ENCODE measurements around the gene COG3. TPM values are rescaled to one million over a fixed set of nuclear protein-coding genes. Genes with fewer than 3 reads are reported as not detected.

COG3 gene
- total and polyA plus RNA-seq, 2 experiments from 2014 or later: 19.9 to 36.1 TPM

GRCh38 chr13:45439781-45440462, 24.8 kb upstream of the COG3 start:
- 85% methylated on average over 3 of the region's 3 CpGs for WGBS (ENCODE audit: low lambda C conversion rate, missing lambda C conversion rate)
- TF ChIP-seq, protein P1, sequence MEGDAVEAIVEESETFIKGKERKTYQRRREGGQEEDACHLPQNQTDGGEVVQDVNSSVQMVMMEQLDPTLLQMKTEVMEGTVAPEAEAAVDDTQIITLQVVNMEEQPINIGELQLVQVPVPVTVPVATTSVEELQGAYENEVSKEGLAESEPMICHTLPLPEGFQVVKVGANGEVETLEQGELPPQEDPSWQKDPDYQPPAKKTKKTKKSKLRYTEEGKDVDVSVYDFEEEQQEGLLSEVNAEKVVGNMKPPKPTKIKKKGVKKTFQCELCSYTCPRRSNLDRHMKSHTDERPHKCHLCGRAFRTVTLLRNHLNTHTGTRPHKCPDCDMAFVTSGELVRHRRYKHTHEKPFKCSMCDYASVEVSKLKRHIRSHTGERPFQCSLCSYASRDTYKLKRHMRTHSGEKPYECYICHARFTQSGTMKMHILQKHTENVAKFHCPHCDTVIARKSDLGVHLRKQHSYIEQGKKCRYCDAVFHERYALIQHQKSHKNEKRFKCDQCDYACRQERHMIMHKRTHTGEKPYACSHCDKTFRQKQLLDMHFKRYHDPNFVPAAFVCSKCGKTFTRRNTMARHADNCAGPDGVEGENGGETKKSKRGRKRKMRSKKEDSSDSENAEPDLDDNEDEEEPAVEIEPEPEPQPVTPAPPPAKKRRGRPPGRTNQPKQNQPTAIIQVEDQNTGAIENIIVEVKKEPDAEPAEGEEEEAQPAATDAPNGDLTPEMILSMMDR (IDR thresholded peaks at IDR 0.05; ENCODE audit: poor library complexity): no peak
- Histone ChIP-seq H3K79me2 (no peaks in the 10 kb centered on the region), H3K4me3 (no peak overlapping the region), H3K4me1 (ENCODE audit: insufficient read depth) (no peaks in the 10 kb centered on the region), H2AFZ (no peak overlapping the region), H3K9me3 (ENCODE audit: low read depth) (no peaks in the 10 kb centered on the region), H3K27ac (no peak overlapping the region), H3K27me3 (no peaks in the 10 kb centered on the region), H3K4me2 (no peak overlapping the region), H4K20me1 (ENCODE audit: insufficient read depth, poor library complexity, severe bottlenecking) (no peaks in the 10 kb centered on the region), H3K36me3 (replicated peaks; ENCODE audit: insufficient read depth, low read depth) (no peaks in the 10 kb centered on the region), H3K9me2 (replicated peaks; ENCODE audit: insufficient read depth) (no peaks in the 10 kb centered on the region)
- no peak for DNase-seq (ENCODE audit: low spot score)

- H3K4me2 ChIP-seq: no peak overlapping the region
- no peaks in the 10 kb centered on the region for H4K20me1 ChIP-seq (ENCODE audit: insufficient read depth, poor library complexity, severe bottlenecking)
- no peaks in the 10 kb centered on the region for H3K9me3 ChIP-seq (ENCODE audit: low read depth)
- no peaks in the 10 kb centered on the region for H3K27me3 ChIP-seq
- H3K9me2 ChIP-seq (replicated peaks; ENCODE audit: insufficient read depth): no peaks in the 10 kb centered on the region
- TF ChIP-seq EZH2 (IDR thresholded peaks at IDR 0.05; ENCODE audit: borderline replicate concordance) (no peak), EZH2phosphoT487 (IDR thresholded peaks at IDR 0.05; ENCODE audit: low read depth, severe bottlenecking, unreplicated experiment) (no peak)
- TF ChIP-seq, protein P1 (IDR thresholded peaks at IDR 0.05; ENCODE audit: poor library complexity): peak; percentile 10
- no peaks in the 10 kb centered on the region for H3K4me1 ChIP-seq (ENCODE audit: insufficient read depth)
- no peak overlapping the region for H2AFZ ChIP-seq
- no peaks in the 10 kb centered on the region for H3K36me3 ChIP-seq (replicated peaks; ENCODE audit: insufficient read depth, low read depth)
- DNase-seq (ENCODE audit: low spot score): no peak
- no peaks in the 10 kb centered on the region for H3K79me2 ChIP-seq
- H3K4me3 ChIP-seq: no peak overlapping the region
- WGBS (ENCODE audit: low lambda C conversion rate, missing lambda C conversion rate): 60% methylated on average over 2 of the region's 2 CpGs
- peak overlapping the region; percentile 4 for H3K27ac ChIP-seq
Observed at GRCh38 chr13:45441633-45442032, 23.1 kb upstream of the COG3 start.

DNA sequence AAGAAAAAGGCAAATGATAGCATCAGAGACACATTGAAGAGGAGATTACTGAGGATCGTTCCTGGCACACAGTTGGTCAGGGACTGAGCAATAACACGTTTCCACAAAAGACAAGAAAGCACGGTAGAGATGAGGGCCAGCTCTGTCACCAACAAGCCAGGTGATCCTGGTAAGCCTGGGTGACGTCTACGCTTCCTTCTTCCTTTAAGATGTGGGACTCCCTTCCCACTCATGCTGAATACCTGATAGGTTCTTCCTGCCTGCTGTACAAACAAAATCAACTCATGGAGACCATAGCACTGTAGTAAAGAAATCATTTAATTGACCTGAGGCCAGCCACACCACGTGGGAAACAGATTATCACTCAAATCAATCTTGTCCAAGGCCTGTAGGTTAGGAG, 19.7 kb upstream of the COG3 start:
- Histone ChIP-seq H3K27ac (no peak overlapping the region), H3K27me3 (no peaks in the 10 kb centered on the region), H3K9me3 (ENCODE audit: low read depth) (no peaks in the 10 kb centered on the region), H3K4me2 (no peak overlapping the region), H4K20me1 (ENCODE audit: insufficient read depth, poor library complexity, severe bottlenecking) (no peaks in the 10 kb centered on the region), H3K4me1 (ENCODE audit: insufficient read depth) (peaks cover 11% of the 10 kb centered on the region), H3K4me3 (no peak overlapping the region), H3K9me2 (replicated peaks; ENCODE audit: insufficient read depth) (no peaks in the 10 kb centered on the region), H2AFZ (no peak overlapping the region), H3K79me2 (no peaks in the 10 kb centered on the region), H3K36me3 (replicated peaks; ENCODE audit: insufficient read depth, low read depth) (no peaks in the 10 kb centered on the region)
- TF ChIP-seq EZH2 (IDR thresholded peaks at IDR 0.05; ENCODE audit: borderline replicate concordance) (no peak), EZH2phosphoT487 (IDR thresholded peaks at IDR 0.05; ENCODE audit: low read depth, severe bottlenecking, unreplicated experiment) (no peak)
- TF ChIP-seq, protein P1 (IDR thresholded peaks at IDR 0.05; ENCODE audit: poor library complexity): no peak
- WGBS (ENCODE audit: low lambda C conversion rate, missing lambda C conversion rate): 80% methylated on average over 6 of the region's 6 CpGs
- no peak for DNase-seq (ENCODE audit: low spot score)

Data from hepatocyte (in vitro differentiated cells).